OCI-LY1 (cell line): ENCODE measurements around the gene VSTM2A.

Experiments used
- H2AFZ ChIP-seq: fragments of 200-600 bp; sonication (generic), shearing (Covaris generic); 2 replicates; pipeline ENCODE4 v1.6.0; 2014; ENCODE audit warnings: antibody characterized with exemption, mild to moderate bottlenecking, low read length
- H3F3A ChIP-seq: fragments of 200-600 bp; sonication (generic), shearing (Covaris generic); 2 replicates; pipeline ENCODE4 v1.6.0; 2014; ENCODE audit warnings: mild to moderate bottlenecking, antibody characterized with exemption, low read length, moderate library complexity; ENCODE audit not compliant: insufficient read depth
- H3K27ac ChIP-seq: fragments of 200-600 bp; sonication (generic); 2 replicates; pipeline ENCODE4 v1.5.1; 2014; ENCODE audit warnings: low read length, mixed run types, mild to moderate bottlenecking, low read depth; ENCODE audit not compliant: poor library complexity, severe bottlenecking
- H3K27me3 ChIP-seq: fragments of 200-600 bp; sonication (generic); 2 replicates; pipeline ENCODE4 v1.6.0; 2014; ENCODE audit warnings: antibody characterized with exemption, mild to moderate bottlenecking, low read length, moderate library complexity; ENCODE audit not compliant: insufficient read depth
- H3K36me3 ChIP-seq: fragments of 200-600 bp; sonication (generic); 2 replicates; pipeline ENCODE4 v1.6.1; 2014; ENCODE audit warnings: mild to moderate bottlenecking, antibody characterized with exemption, low read length, moderate library complexity, mixed read lengths; ENCODE audit not compliant: insufficient read depth
- H3K4me1 ChIP-seq: fragments of 200-600 bp; sonication (generic); 2 replicates; pipeline ENCODE4 v1.5.1; 2014; ENCODE audit warnings: mild to moderate bottlenecking, low read length, moderate library complexity; ENCODE audit not compliant: insufficient read depth, severe bottlenecking
- H3K4me2 ChIP-seq: fragments of 200-600 bp; sonication (generic), shearing (Covaris generic); 2 replicates; pipeline ENCODE4 v1.6.1; 2014; ENCODE audit warnings: low read length
- H3K4me3 ChIP-seq: fragments of 200-600 bp; sonication (generic); 2 replicates; pipeline ENCODE4 v1.5.1; 2014; ENCODE audit warnings: low read length, low read depth, mild to moderate bottlenecking, mixed read lengths; ENCODE audit not compliant: poor library complexity, severe bottlenecking
- H3K79me2 ChIP-seq: fragments of 200-600 bp; shearing (Covaris generic); 2 replicates; pipeline ENCODE4 v1.6.1; 2016; ENCODE audit warnings: mixed run types, low read length, mixed read lengths; ENCODE audit not compliant: insufficient read depth
- H3K9ac ChIP-seq: fragments of 200-600 bp; sonication (generic), shearing (Covaris generic); 2 replicates; pipeline ENCODE4 v1.6.1; 2014; ENCODE audit warnings: mild to moderate bottlenecking, low read length, mixed read lengths
- H3K9me2 ChIP-seq: fragments of 200-600 bp; sonication (generic), shearing (Covaris generic); 2 replicates; pipeline ENCODE4 v1.6.1; 2014; ENCODE audit warnings: low read depth, mild to moderate bottlenecking, low read length, mixed read lengths
- H3K9me3 ChIP-seq: fragments of 200-600 bp; shearing (Covaris generic); 2 replicates; pipeline ENCODE4 v1.6.1; 2014; ENCODE audit warnings: low read length, mixed read lengths
- H4K20me1 ChIP-seq: fragments of 200-600 bp; sonication (generic), shearing (Covaris generic); 2 replicates; pipeline ENCODE4 v1.6.0; 2016; ENCODE audit warnings: mild to moderate bottlenecking, low read length; ENCODE audit not compliant: insufficient read depth
- CTCF ChIP-seq: fragments of 200-600 bp; sonication (generic), shearing (Covaris generic); IDR thresholded peaks from 2 replicates; pipeline ENCODE4 v1.5.1; 2017; ENCODE audit warnings: mild to moderate bottlenecking, antibody characterized with exemption, low read length, moderate library complexity, mixed read lengths
- EZH2 ChIP-seq: fragments of 200-600 bp; sonication (generic), shearing (Covaris generic); IDR thresholded peaks from 2 replicates; pipeline ENCODE4 v1.8.0; 2017; ENCODE audit warnings: borderline replicate concordance, mixed run types, mild to moderate bottlenecking, antibody characterized with exemption, low read length, moderate library complexity, mixed read lengths

Gene VSTM2A

GRCh38 chr7:54591404-54592386, 49.5 kb downstream of the VSTM2A start:
- no peaks in the 10 kb centered on the region for H3K36me3 ChIP-seq
- no peak overlapping the region for H3K4me3 ChIP-seq
- no peaks in the 10 kb centered on the region for H3K79me2 ChIP-seq
- peaks cover 7% of the 10 kb centered on the region for H3K4me1 ChIP-seq
- no peaks in the 10 kb centered on the region for H3K27me3 ChIP-seq
- no peak overlapping the region for H3K27ac ChIP-seq
- H3F3A ChIP-seq, result no peaks in the 10 kb centered on the region
- TF ChIP-seq EZH2, result no peak
- no peak for TF ChIP-seq CTCF
- no peaks in the 10 kb centered on the region for H3K9me2 ChIP-seq
- no peaks in the 10 kb centered on the region for H3K9me3 ChIP-seq
- H4K20me1 ChIP-seq, result no peaks in the 10 kb centered on the region
- no peak overlapping the region for H3K4me2 ChIP-seq
- no peak overlapping the region for H2AFZ ChIP-seq
- H3K9ac ChIP-seq, result no peak overlapping the region

GRCh38 chr7:54596747-54597146, 54.6 kb downstream of the VSTM2A start:
- peak overlapping the region; percentile 69 for H3K27ac ChIP-seq
- H3K79me2 ChIP-seq, result no peaks in the 10 kb centered on the region
- no peaks in the 10 kb centered on the region for H3K9me3 ChIP-seq
- no peaks in the 10 kb centered on the region for H3F3A ChIP-seq
- H3K9ac ChIP-seq, result no peak overlapping the region; the same call in 1 of the 2 replicates
- no peaks in the 10 kb centered on the region for H3K9me2 ChIP-seq
- H2AFZ ChIP-seq, result no peak overlapping the region
- H4K20me1 ChIP-seq, result no peaks in the 10 kb centered on the region
- H3K36me3 ChIP-seq, result no peaks in the 10 kb centered on the region
- peak overlapping the region; percentile 40 for H3K4me3 ChIP-seq
- H3K4me2 ChIP-seq, result peak overlapping the region; percentile 39
- no peak for TF ChIP-seq EZH2
- TF ChIP-seq CTCF, result no peak
- no peaks in the 10 kb centered on the region for H3K27me3 ChIP-seq
- H3K4me1 ChIP-seq, result peaks cover 12% of the 10 kb centered on the region

GRCh38 chr7:54615537-54615936, 73.4 kb downstream of the VSTM2A start:
- Histone ChIP-seq H3K9me3 (no peaks in the 10 kb centered on the region), H3K4me2 (no peak overlapping the region), H3K4me3 (no peak overlapping the region), H3K27me3 (no peaks in the 10 kb centered on the region), H3K27ac (no peak overlapping the region), H3K79me2 (no peaks in the 10 kb centered on the region), H3K36me3 (no peaks in the 10 kb centered on the region), H3F3A (no peaks in the 10 kb centered on the region), H4K20me1 (no peaks in the 10 kb centered on the region), H3K9ac (no peak overlapping the region), H3K9me2 (no peaks in the 10 kb centered on the region), H2AFZ (no peak overlapping the region), H3K4me1 (no peaks in the 10 kb centered on the region)
- TF ChIP-seq CTCF, result no peak
- TF ChIP-seq EZH2, result no peak
